IMR-90 (cell line): ENCODE data around the gene TJP1. TPM values are rescaled to one million over a fixed set of nuclear protein-coding genes. Genes with fewer than 3 reads are reported as not detected.

Experiments used
- ATAC-seq: fragments of 200-7000 bp; cut with Tn5 transposase; 2 replicates; pipeline ENCODE4 v1.9.1; 2020; ENCODE audit warnings: low read depth, mild to moderate bottlenecking, moderate library complexity
- BruUV-seq: library from RNA; stranded (reverse); fragments of 400-500 nt; replicated peaks from 2 replicates; lab custom pipeline; 2021; lab: Mats Ljungman, UMichigan
- CTCF ChIA-PET: fragments of 300-600 bp; formaldehyde crosslinking; extraction: SDS; loops from one replicate; lab custom pipeline; 2021; ENCODE audit warnings: antibody characterized with exemption; lab: Yijun Ruan, JAX
- POLR2A ChIA-PET: fragments of 300-600 bp; sonication (Branson Sonifier 250); formaldehyde crosslinking; loops from one replicate; lab custom pipeline; 2022; ENCODE audit warnings: antibody characterized with exemption; ENCODE audit not compliant: unreplicated experiment; lab: Charles Lee
- DNase-seq: peaks from one replicate; pipeline ENCODE4 v3.0.0; 2013
- H2AFZ ChIP-seq: replicated peaks from 2 replicates; pipeline ENCODE3; 2013; ENCODE audit warnings: low read length, mild to moderate bottlenecking; ENCODE audit not compliant: poor library complexity
- H2AK5ac ChIP-seq: 2 replicates; pipeline ENCODE4 v1.6.1; 2013; ENCODE audit warnings: low read depth, low read length, inconsistent platforms
- H2AK9ac ChIP-seq: replicated peaks from 2 replicates; pipeline ENCODE3; 2013; ENCODE audit warnings: mild to moderate bottlenecking, low read depth, low read length, moderate library complexity; ENCODE audit not compliant: poor library complexity
- H2BK120ac ChIP-seq: 2 replicates; pipeline ENCODE4 v1.6.1; 2013; ENCODE audit warnings: low read depth, low read length, inconsistent platforms
- H2BK15ac ChIP-seq: 3 replicates; pipeline ENCODE4 v1.6.1; 2013; ENCODE audit warnings: low read depth, low read length, inconsistent platforms
- H2BK20ac ChIP-seq: 2 replicates; pipeline ENCODE4 v1.6.1; 2013; ENCODE audit warnings: low read depth, mild to moderate bottlenecking, inconsistent platforms, low read length, moderate library complexity
- H2BK5ac ChIP-seq: 2 replicates; pipeline ENCODE4 v1.6.1; 2013; ENCODE audit warnings: mild to moderate bottlenecking, low read depth, low read length, inconsistent platforms; ENCODE audit not compliant: poor library complexity, severe bottlenecking
- H3K14ac ChIP-seq: replicated peaks from 2 replicates; pipeline ENCODE4 v1.6.1; 2013; ENCODE audit warnings: low read depth, low read length, inconsistent platforms
- H3K18ac ChIP-seq: 2 replicates; pipeline ENCODE4 v1.6.1; 2013; ENCODE audit warnings: low read depth, low read length, control low read depth
- H3K23ac ChIP-seq: 2 replicates; pipeline ENCODE4 v1.6.1; 2013; ENCODE audit warnings: low read depth, low read length, inconsistent platforms
- H3K27ac ChIP-seq: 2 replicates; pipeline ENCODE4 v1.5.1; 2013; ENCODE audit warnings: mild to moderate bottlenecking, control low read depth, low read length; ENCODE audit not compliant: insufficient read depth
- H3K27me3 ChIP-seq: 2 replicates; pipeline ENCODE4 v1.6.1; 2013; ENCODE audit warnings: low read length; ENCODE audit not compliant: control insufficient read depth, insufficient read depth
- H3K36me3 ChIP-seq: 2 replicates; pipeline ENCODE4 v1.6.1; 2013; ENCODE audit warnings: low read length, mixed read lengths; ENCODE audit not compliant: control insufficient read depth, insufficient read depth
- H3K4ac ChIP-seq: 2 replicates; pipeline ENCODE4 v1.6.1; 2013; ENCODE audit warnings: low read depth, low read length, inconsistent platforms
- H3K4me1 ChIP-seq: 2 replicates; pipeline ENCODE4 v1.6.1; 2013; ENCODE audit warnings: low read length, mixed read lengths; ENCODE audit not compliant: control insufficient read depth, insufficient read depth
- H3K4me2 ChIP-seq: 2 replicates; pipeline ENCODE4 v1.6.1; 2013; ENCODE audit warnings: low read depth, mild to moderate bottlenecking, control low read depth, low read length, moderate library complexity
- H3K4me3 ChIP-seq: 2 replicates; pipeline ENCODE4 v1.5.1; 2013; ENCODE audit warnings: low read depth, mild to moderate bottlenecking, control low read depth, low read length, moderate library complexity; ENCODE audit not compliant: insufficient read depth
- H3K56ac ChIP-seq: 2 replicates; pipeline ENCODE4 v1.6.1; 2013; ENCODE audit warnings: low read length, inconsistent platforms; ENCODE audit not compliant: insufficient read depth; ENCODE audit errors: extremely low read depth
- H3K79me1 ChIP-seq, 2 experiments: 2 replicates each; pipeline ENCODE4 v1.6.1; 2013; ENCODE audit warnings: low read length in 2 of 2, inconsistent platforms in 1 of 2, low read depth in 1 of 2
- H3K9ac ChIP-seq: 2 replicates; pipeline ENCODE4 v1.6.1; 2013; ENCODE audit warnings: low read depth, low read length, control low read depth
- H3K9me1 ChIP-seq: 2 replicates; pipeline ENCODE4 v1.6.1; 2013; ENCODE audit warnings: low read length, inconsistent platforms; ENCODE audit not compliant: insufficient read depth
- H3K9me3 ChIP-seq: 2 replicates; pipeline ENCODE4 v1.6.1; 2013; ENCODE audit warnings: low read length; ENCODE audit not compliant: control insufficient read depth, insufficient read depth
- H4K20me1 ChIP-seq: 2 replicates; pipeline ENCODE4 v1.6.1; 2013; ENCODE audit warnings: low read length, inconsistent platforms; ENCODE audit not compliant: insufficient read depth
- H4K5ac ChIP-seq: 2 replicates; pipeline ENCODE4 v1.6.1; 2013; ENCODE audit warnings: mild to moderate bottlenecking, low read depth, low read length, control low read depth
- H4K8ac ChIP-seq, 2 experiments: 2 replicates each; pipeline ENCODE4 v1.6.1; 2013; ENCODE audit warnings: low read depth in 2 of 2, low read length in 2 of 2, control low read depth in 1 of 2, inconsistent platforms in 1 of 2
- H4K91ac ChIP-seq: 2 replicates; pipeline ENCODE4 v1.6.1; 2013; ENCODE audit warnings: low read depth, low read length, inconsistent platforms; ENCODE audit not compliant: insufficient read depth
- BHLHE40 ChIP-seq: fragments of 150-350 bp; IDR thresholded peaks from 2 replicates; pipeline ENCODE4 v1.6.1; 2016; ENCODE audit warnings: mild to moderate bottlenecking, low read depth, low read length
- CHD1 ChIP-seq: IDR thresholded peaks from 2 replicates; pipeline ENCODE4 v1.6.1; 2012; ENCODE audit warnings: low read depth, low read length, improper control_type of control experiment
- POLR2A ChIP-seq: IDR thresholded peaks from 2 replicates; pipeline ENCODE4 v1.6.1; 2012; ENCODE audit warnings: mild to moderate bottlenecking, low read depth, low read length
- WGBS, 2 experiments: methylation state at CpG; one replicate each; pipeline versions ENCODE4 v1.1.5 to v1.1.7; 2013; ENCODE audit warnings: missing lambda C conversion rate in 2 of 2; ENCODE audit not compliant: insufficient read length in 1 of 2; ENCODE audit errors: extremely low coverage in 2 of 2; 5-methylcytosine and 5-hydroxymethylcytosine counted together
- dilution Hi-C: fragments of 300-500 bp; cut with HindIII; formaldehyde crosslinking; loops from one replicate; pipeline ENCODE4 v1.14.3; 2018; ENCODE audit warnings: low sequenced_read_pairs; ENCODE audit not compliant: unreplicated experiment
- in situ Hi-C: fragments of 300-500 bp; cut with MboI; formaldehyde crosslinking; loops from 3 replicates; pipeline ENCODE4 v1.14.3; 2019; ENCODE audit warnings: low sequenced_read_pairs, inconsistent platforms, mixed read lengths
- intact Hi-C: fragments of 100-400 bp; cut with micrococcal nuclease; formaldehyde crosslinking; loops from 2 replicates; pipeline ENCODE4 v1.10.0; 2022
- polyA plus RNA-seq, 3 experiments: library from polyadenylated mRNA; depleted of rRNA; stranded (reverse); fragments of >200 nt; gene quantifications; 2 replicates each; pipeline ENCODE4 v1.2.3, GENCODE V29; 2012; ENCODE audit warnings: low replicate concordance in 1 of 3
- total RNA-seq: library from RNA; depleted of rRNA; stranded (reverse); fragments of >200 nt; gene quantifications from 2 replicates; pipeline ENCODE4 v1.2.3, GENCODE V29; 2012
- TF ChIP-seq, protein P1 (sequence below): fragments of 150-350 bp; IDR thresholded peaks from 2 replicates; pipeline ENCODE4 v1.6.1; 2017; ENCODE audit warnings: mild to moderate bottlenecking, antibody characterized with exemption, low read length, low read depth

Gene TJP1
- total and polyA plus RNA-seq, 2 of the 4 experiments (the other 2 are of a cell fraction) = 42.2 to 43.4 TPM

DNA sequence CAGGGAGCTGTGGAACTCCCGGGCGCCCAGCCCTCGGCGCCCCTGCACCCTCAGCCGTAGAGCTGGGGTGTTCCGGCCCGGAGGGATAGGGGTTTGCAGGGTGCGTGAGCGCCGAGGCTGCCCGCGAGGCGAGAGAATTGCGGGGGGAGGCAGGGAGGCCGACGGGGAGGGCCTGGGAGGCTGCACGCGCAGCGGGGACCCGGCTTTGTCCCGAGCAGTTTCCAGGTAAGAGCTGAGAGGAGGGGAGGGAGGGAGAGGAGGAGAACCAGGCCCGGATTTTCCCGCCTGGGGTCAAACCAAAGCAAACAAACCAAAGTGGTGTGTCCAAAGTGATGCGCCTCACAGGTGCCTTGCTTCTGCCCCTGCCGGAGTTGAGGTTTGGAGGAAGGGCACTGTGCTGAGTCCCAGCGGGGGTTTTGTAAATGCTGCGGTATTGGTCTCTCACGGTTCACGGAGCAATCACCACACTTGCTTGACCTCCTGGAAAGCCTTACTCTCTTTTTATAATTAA lies 146.4 kb downstream of the TJP1 start:
- H3K27me3 ChIP-seq = no peaks in the 10 kb centered on the region
- no peak overlapping the region for H3K56ac ChIP-seq
- peaks cover 0 to 4% of the 10 kb centered on the region in 2 experiments; a peak in 1 of 4 replicates for H3K79me1 ChIP-seq
- ChIA-PET CTCF (no interaction called here), POLR2A (no interaction called here)
- dilution Hi-C loops = no loop called here
- no peak overlapping the region for H3K14ac ChIP-seq
- H3K9me3 ChIP-seq = no peaks in the 10 kb centered on the region
- H3K23ac ChIP-seq = no peak overlapping the region
- ATAC-seq = no peak
- no peak overlapping the region for H2BK5ac ChIP-seq
- no peak overlapping the region for H2AK9ac ChIP-seq
- no peak overlapping the region for H2BK20ac ChIP-seq
- no peak overlapping the region for H2AK5ac ChIP-seq
- peaks cover 9% of the 10 kb centered on the region for H3K4me1 ChIP-seq
- H2AFZ ChIP-seq = peak overlapping the region; percentile 86
- WGBS, 2 experiments = 36% methylated on average over 11 of the region's 29 CpGs; no CpG with 5 or more reads in 1 of the 2 experiments
- no TSS peak for BruUV-seq
- H4K5ac ChIP-seq = no peak overlapping the region
- in situ Hi-C loops = loop anchor here (10.0 kb wide), 1 partner anchor 259 kb away; no protein-coding TSS in a partner anchor
- no peak overlapping the region for H2BK15ac ChIP-seq
- H4K20me1 ChIP-seq = no peaks in the 10 kb centered on the region
- no peak overlapping the region for H3K9ac ChIP-seq
- H3K18ac ChIP-seq = no peak overlapping the region
- H3K9me1 ChIP-seq = peaks cover 3% of the 10 kb centered on the region; the same call in 1 of the 2 replicates
- DNase-seq = no peak
- no peaks in the 10 kb centered on the region for H3K36me3 ChIP-seq
- intact Hi-C loops = no loop called here
- H4K8ac ChIP-seq = no peak overlapping the region
- no peak overlapping the region; the same call in 1 of the 2 replicates for H3K4ac ChIP-seq
- no peak overlapping the region for H3K4me2 ChIP-seq
- no peak overlapping the region for H2BK120ac ChIP-seq
- no peak for TF ChIP-seq BHLHE40
- TF ChIP-seq, protein P1, sequence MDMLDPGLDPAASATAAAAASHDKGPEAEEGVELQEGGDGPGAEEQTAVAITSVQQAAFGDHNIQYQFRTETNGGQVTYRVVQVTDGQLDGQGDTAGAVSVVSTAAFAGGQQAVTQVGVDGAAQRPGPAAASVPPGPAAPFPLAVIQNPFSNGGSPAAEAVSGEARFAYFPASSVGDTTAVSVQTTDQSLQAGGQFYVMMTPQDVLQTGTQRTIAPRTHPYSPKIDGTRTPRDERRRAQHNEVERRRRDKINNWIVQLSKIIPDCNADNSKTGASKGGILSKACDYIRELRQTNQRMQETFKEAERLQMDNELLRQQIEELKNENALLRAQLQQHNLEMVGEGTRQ = no peak
- no peak for TF ChIP-seq POLR2A
- TF ChIP-seq CHD1 = no peak
- H3K4me3 ChIP-seq = no peak overlapping the region
- H4K91ac ChIP-seq = no peak overlapping the region
- no peak overlapping the region for H3K27ac ChIP-seq
